Activated T-helper 17 cell treated with anti-CD3 and anti-CD28 coated beads, Interleukin-2, amount 50 U/mL, for 72 hours (primary cell): Measurements from ENCODE around the gene FAM78A. TPM values are rescaled to one million over a fixed set of nuclear protein-coding genes. Genes with fewer than 3 reads are reported as not detected.
A peak's percentile ranks its signal among the peaks of the same experiment; 100 is the strongest.
"Not testable (repeated sequence)": the region's sequence is repeated elsewhere in the genome, so short reads cannot be mapped to it uniquely, and the experiment has no call there.

ENCODE experiments used
- ATAC-seq: fragments of 150-1000 bp; cut with Tn5 transposase; replicated peaks from 2 replicates; pipeline ENCODE4 v1.10.0; 2021; ENCODE audit warnings: mild to moderate bottlenecking, moderate library complexity
- H3K27ac Mint-ChIP-seq: one replicate; pipeline ENCODE4 v1.8.0; 2022; ENCODE audit warnings: mixed read lengths
- H3K27me3 Mint-ChIP-seq: one replicate; pipeline ENCODE4 v1.8.0; 2022; ENCODE audit warnings: mixed read lengths
- H3K36me3 Mint-ChIP-seq: one replicate; pipeline ENCODE4 v1.8.0; 2022; ENCODE audit warnings: low read depth, mild to moderate bottlenecking, mixed read lengths
- H3K4me1 Mint-ChIP-seq: one replicate; pipeline ENCODE4 v1.8.0; 2022; ENCODE audit warnings: mixed read lengths
- H3K4me3 Mint-ChIP-seq: one replicate; pipeline ENCODE4 v1.8.0; 2022; ENCODE audit warnings: mild to moderate bottlenecking, mixed read lengths
- H3K9me3 Mint-ChIP-seq: one replicate; pipeline ENCODE4 v1.8.0; 2022; ENCODE audit warnings: mixed read lengths
- total RNA-seq, 2 donors: library from RNA; stranded (reverse); gene quantifications; one replicate each; pipeline ENCODE4 v1.2.3, GENCODE V29; 2022

The FAM78A gene
- total RNA-seq, 2 donors from 2014 or later, result 29.1 to 50.2 TPM

- peak overlapping the region; percentile 93 for H3K27ac Mint-ChIP-seq
- H3K4me3 Mint-ChIP-seq, result peak overlapping the region; percentile 94
- H3K27me3 Mint-ChIP-seq, result no peaks in the 10 kb centered on the region
- H3K4me1 Mint-ChIP-seq, result peaks cover 30% of the 10 kb centered on the region
- H3K9me3 Mint-ChIP-seq, result no peaks in the 10 kb centered on the region
- H3K36me3 Mint-ChIP-seq, result peaks cover 62% of the 10 kb centered on the region
- peak; percentile 43 for ATAC-seq
These were observed 5.9 kb downstream of the FAM78A start for GRCh38 chr9:131270171-131271015.

- peaks cover 62% of the 10 kb centered on the region for H3K36me3 Mint-ChIP-seq
- H3K27ac Mint-ChIP-seq, result peak overlapping the region; percentile 94
- H3K27me3 Mint-ChIP-seq, result no peaks in the 10 kb centered on the region
- peak overlapping the region; percentile 94 for H3K4me3 Mint-ChIP-seq
- no peaks in the 10 kb centered on the region for H3K9me3 Mint-ChIP-seq
- peaks cover 31% of the 10 kb centered on the region for H3K4me1 Mint-ChIP-seq
- ATAC-seq, result peak; percentile 41
These were observed 9.8 kb downstream of the FAM78A start for GRCh38 chr9:131266266-131267229.

GRCh38 chr9:131264231-131264630 lies 12.1 kb downstream of the FAM78A start:
- ATAC-seq, result no peak
- Mint-ChIP-seq H3K36me3 (peaks cover 69% of the 10 kb centered on the region), H3K9me3 (no peaks in the 10 kb centered on the region), H3K27me3 (no peaks in the 10 kb centered on the region), H3K27ac (peak overlapping the region; percentile 83), H3K4me1 (peaks cover 17% of the 10 kb centered on the region), H3K4me3 (peak overlapping the region; percentile 94)

DNA sequence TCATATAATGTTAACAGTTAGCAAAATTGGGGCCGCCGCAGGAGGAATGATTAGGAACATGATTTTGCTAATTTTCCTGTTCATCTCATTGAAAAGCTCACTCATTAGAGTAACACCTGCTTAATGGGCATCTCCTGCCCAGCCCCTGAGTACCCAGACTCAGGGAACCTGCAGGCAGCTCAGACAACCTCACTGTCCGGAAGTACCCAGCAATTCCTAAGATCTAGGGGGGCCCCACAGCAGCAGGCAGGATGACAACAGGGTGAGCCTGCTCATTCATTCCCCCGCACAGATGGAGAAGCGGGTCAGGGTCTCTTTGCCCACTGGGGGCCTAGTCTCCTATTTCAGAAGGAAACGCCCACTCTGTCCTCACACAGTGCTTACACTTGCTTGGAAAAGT lies 12.6 kb downstream of the FAM78A start:
- H3K4me1 Mint-ChIP-seq, result peaks cover 17% of the 10 kb centered on the region
- H3K4me3 Mint-ChIP-seq, result peak overlapping the region; percentile 94
- H3K27ac Mint-ChIP-seq, result peak overlapping the region; percentile 83
- no peak for ATAC-seq
- peaks cover 69% of the 10 kb centered on the region for H3K36me3 Mint-ChIP-seq
- no peaks in the 10 kb centered on the region for H3K9me3 Mint-ChIP-seq
- H3K27me3 Mint-ChIP-seq, result no peaks in the 10 kb centered on the region

DNA sequence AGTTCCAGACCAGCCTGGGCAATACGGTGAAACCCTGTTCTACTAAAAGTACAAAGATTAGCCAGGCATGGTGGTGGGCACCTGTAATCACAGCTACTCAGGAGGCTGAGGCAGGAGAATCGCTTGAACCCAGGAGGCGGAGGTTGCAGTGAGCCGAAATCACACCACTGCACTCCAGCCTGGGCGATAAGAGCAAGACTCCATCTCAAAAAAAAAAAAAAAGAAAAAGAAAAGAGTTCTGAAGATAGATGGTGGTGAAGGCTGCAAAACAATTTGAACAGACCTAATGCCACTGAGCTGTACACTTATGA lies 13.3 kb downstream of the FAM78A start:
- H3K4me1 Mint-ChIP-seq, result peaks cover 17% of the 10 kb centered on the region
- ATAC-seq, H3K9me3 Mint-ChIP-seq, H3K27me3 Mint-ChIP-seq: not testable (repeated sequence)
- peak overlapping the region; percentile 32 for H3K27ac Mint-ChIP-seq
- H3K36me3 Mint-ChIP-seq, result peaks cover 72% of the 10 kb centered on the region
- peak overlapping the region; percentile 94 for H3K4me3 Mint-ChIP-seq

DNA sequence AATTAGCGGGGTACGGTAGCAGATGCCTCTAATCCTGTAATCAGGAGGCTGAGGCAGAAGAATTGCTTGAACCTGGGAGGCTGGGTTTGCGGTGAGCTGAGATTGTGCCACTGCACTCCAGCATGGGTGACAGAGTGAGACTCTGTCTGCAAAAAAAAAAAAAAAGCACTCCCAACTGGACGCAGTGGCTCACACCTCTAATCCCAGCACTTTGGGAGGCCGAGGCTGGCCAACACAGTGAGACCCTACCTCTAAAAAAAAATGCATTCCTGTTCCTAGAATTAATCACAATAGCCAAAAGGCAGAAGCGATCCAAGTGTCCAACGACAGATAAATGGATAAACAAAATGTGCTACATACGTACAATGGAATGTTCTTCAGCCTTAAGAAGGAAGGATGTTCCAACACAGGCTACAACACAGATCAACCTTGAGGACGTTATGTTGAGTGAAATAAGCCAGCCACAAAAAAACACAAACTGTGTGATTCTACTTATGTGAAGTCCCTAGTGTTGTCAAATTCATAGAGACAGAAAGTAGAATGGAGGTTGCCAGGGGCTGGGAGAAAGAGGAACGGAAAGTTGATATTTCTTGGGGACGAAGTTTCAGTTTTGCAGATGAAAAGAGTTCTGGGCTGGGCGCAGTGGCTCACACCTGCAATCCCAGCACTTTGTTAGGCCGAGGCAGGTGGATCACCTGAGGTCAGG lies 13.8 kb downstream of the FAM78A start:
- Mint-ChIP-seq H3K4me3 (peak overlapping the region; percentile 94), H3K27ac (peak overlapping the region; percentile 32), H3K36me3 (peaks cover 77% of the 10 kb centered on the region), H3K27me3 (no peaks in the 10 kb centered on the region), H3K4me1 (peaks cover 17% of the 10 kb centered on the region), H3K9me3 (no peaks in the 10 kb centered on the region)
- ATAC-seq, result no peak

GRCh38 chr9:131260751-131261452 lies 15.4 kb downstream of the FAM78A start:
- no peak for ATAC-seq
- Mint-ChIP-seq H3K4me3 (no peak overlapping the region), H3K9me3 (no peaks in the 10 kb centered on the region), H3K36me3 (peaks cover 71% of the 10 kb centered on the region), H3K27ac (peak overlapping the region; percentile 48), H3K27me3 (no peaks in the 10 kb centered on the region), H3K4me1 (peaks cover 7% of the 10 kb centered on the region)

DNA sequence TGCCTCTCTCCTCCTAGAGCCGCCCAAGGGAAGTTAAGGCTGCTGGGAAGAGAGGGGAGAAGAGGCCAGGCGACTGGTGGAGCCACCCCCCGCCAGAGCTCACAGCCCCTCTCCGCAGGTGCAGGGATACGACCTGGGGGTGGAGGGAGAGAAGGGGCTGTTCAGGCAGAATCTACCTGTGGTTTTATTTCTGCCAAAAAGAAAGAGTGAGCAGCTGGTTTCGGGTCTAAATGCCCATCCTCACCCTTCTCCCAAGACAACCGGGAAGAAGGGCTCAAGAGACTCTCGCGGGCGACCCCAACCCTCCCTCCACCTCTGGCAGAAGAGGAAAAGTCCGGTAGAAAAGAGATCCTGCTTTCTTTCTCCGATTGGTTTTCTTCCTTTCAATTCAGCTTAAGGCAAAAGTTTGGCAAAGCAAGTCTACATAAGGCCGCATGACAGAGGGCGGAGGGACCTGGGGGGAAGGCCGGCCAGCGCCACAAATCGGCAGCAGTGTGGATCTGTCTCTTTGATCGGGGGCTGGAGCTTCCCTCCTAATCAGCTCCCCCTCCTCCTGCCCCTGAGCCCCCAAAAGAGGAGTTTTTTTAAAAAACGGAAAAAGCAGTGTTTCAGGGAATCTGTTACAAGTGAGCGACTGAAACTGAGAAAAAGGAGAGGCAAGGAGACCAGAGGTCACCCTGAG lies 16.3 kb downstream of the FAM78A start:
- H3K4me1 Mint-ChIP-seq, result peaks cover 6% of the 10 kb centered on the region
- H3K9me3 Mint-ChIP-seq, result no peaks in the 10 kb centered on the region
- no peaks in the 10 kb centered on the region for H3K27me3 Mint-ChIP-seq
- peak overlapping the region; percentile 48 for H3K27ac Mint-ChIP-seq
- H3K36me3 Mint-ChIP-seq, result peaks cover 67% of the 10 kb centered on the region
- ATAC-seq, result no peak
- H3K4me3 Mint-ChIP-seq, result no peak overlapping the region

- H3K27me3 Mint-ChIP-seq, result no peaks in the 10 kb centered on the region
- no peak overlapping the region for H3K4me3 Mint-ChIP-seq
- peaks cover 62% of the 10 kb centered on the region for H3K36me3 Mint-ChIP-seq
- no peaks in the 10 kb centered on the region for H3K9me3 Mint-ChIP-seq
- H3K27ac Mint-ChIP-seq, result peak overlapping the region; percentile 48
- ATAC-seq, result no peak
- H3K4me1 Mint-ChIP-seq, result peaks cover 6% of the 10 kb centered on the region
These were observed 16.8 kb downstream of the FAM78A start for GRCh38 chr9:131259432-131259898.

GRCh38 chr9:131258698-131259431 lies 17.4 kb downstream of the FAM78A start:
- no peaks in the 10 kb centered on the region for H3K27me3 Mint-ChIP-seq
- H3K4me1 Mint-ChIP-seq, result peaks cover 6% of the 10 kb centered on the region
- no peaks in the 10 kb centered on the region for H3K9me3 Mint-ChIP-seq
- H3K27ac Mint-ChIP-seq, result no peak overlapping the region
- no peak overlapping the region for H3K4me3 Mint-ChIP-seq
- peaks cover 56% of the 10 kb centered on the region for H3K36me3 Mint-ChIP-seq
- ATAC-seq, result no peak

GRCh38 chr9:131258186-131258585 lies 18.1 kb downstream of the FAM78A start:
- Mint-ChIP-seq H3K27me3 (no peaks in the 10 kb centered on the region), H3K9me3 (no peaks in the 10 kb centered on the region), H3K36me3 (peaks cover 49% of the 10 kb centered on the region), H3K27ac (peak overlapping the region; percentile 84), H3K4me1 (peaks cover 6% of the 10 kb centered on the region), H3K4me3 (no peak overlapping the region)
- no peak for ATAC-seq

DNA sequence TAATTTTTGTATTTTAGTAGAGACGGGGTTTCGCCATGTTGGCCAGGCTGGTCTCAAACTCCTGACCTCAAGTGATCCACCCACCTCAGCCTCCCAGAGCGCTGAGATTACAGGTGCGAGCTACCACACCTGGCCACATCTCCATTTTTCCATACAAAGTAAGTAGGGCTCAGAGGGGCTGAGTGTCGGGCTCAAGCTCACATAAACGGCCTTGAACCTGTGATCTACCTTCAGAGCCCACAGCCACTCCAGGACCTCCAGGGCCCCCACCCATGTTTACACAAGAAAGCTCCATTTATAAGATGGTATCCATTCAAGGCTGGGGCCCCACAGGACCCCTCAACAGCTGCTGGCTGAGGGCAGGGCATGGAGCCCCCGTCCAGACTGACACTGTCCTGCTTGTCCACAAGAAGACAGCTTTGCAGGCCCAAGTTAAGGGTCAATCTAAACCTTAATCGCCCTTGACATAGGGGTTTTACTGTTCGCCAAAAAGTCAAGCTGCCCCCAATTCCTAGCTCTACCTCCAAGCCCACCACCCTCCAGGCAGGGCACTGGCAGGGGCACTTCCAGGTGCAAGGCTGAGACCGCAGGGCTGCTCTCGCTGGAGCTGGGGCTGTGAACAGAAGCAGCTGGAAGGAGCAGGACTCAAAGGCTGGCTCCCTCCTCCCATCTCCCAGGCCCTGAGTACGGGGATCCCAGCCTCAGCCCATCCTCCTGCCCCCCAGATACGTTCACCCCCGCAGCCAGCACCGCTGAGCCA lies 18.9 kb downstream of the FAM78A start:
- Mint-ChIP-seq H3K4me3 (peak overlapping the region; percentile 80), H3K36me3 (peaks cover 42% of the 10 kb centered on the region), H3K27me3 (no peaks in the 10 kb centered on the region), H3K9me3 (no peaks in the 10 kb centered on the region), H3K4me1 (peaks cover 7% of the 10 kb centered on the region), H3K27ac (peak overlapping the region; percentile 84)
- no peak for ATAC-seq
